Posterior cingulate gyrus (tissue), 11 donors: Measurements from ENCODE around the gene BHLHE40.
"Not testable (repeated sequence)": the region's sequence is repeated elsewhere in the genome, so short reads cannot be mapped to it uniquely, and the experiment has no call there.

Source experiments
- DNase-seq, 10 donors: peaks; one replicate each; pipeline versions ENCODE4 v3.0.0 to v3.0.0-alpha.2; 2020 to 2021; ENCODE audit warnings: mixed read lengths in 3 of 10
- intact Hi-C: fragments of 100-400 bp; cut with DNase I; formaldehyde crosslinking; loops from one replicate; pipeline ENCODE4 v1.15.1; 2023

BHLHE40 gene

DNA sequence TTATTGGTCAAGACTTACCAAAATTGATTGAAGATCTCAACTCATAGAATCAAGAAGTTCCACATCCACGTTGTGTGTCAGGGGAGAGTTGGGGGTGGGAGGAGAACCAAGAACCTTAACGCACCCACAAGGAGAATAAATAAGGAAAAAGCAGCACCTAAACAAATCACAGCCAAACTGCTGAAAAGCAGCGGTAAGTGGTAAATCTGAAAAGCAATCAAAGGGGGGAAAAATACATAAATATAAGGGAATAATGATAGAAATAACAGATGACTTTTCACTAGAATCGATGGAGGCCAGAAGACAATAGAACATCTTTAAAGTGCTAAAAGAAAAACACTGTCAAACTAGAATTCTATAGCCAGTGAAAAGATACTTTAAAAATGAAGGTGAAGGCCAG lies 20.1 kb upstream of the BHLHE40 start:
- DNase-seq = no peak
- intact Hi-C loops = no loop called here

DNA sequence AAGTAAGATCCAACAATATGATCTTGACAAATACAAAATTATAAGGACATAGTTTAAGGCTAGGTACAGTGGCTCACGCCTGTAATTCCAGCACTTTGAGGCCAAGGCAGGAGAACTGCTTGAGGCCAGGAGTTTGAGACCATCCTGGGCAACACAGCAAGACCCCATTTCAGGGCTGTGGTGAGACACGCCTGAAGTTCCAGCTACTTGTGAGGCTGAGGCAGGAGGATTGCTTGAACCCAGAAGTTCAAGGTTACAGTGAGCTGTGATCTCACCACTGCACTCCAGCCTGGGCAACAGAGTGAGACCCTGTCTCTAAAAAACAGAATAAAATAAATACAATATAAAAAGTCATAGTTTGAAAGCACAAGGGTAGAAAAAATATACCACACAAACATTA lies 17.4 kb upstream of the BHLHE40 start:
- DNase-seq, intact Hi-C loops: not testable (repeated sequence)

DNA sequence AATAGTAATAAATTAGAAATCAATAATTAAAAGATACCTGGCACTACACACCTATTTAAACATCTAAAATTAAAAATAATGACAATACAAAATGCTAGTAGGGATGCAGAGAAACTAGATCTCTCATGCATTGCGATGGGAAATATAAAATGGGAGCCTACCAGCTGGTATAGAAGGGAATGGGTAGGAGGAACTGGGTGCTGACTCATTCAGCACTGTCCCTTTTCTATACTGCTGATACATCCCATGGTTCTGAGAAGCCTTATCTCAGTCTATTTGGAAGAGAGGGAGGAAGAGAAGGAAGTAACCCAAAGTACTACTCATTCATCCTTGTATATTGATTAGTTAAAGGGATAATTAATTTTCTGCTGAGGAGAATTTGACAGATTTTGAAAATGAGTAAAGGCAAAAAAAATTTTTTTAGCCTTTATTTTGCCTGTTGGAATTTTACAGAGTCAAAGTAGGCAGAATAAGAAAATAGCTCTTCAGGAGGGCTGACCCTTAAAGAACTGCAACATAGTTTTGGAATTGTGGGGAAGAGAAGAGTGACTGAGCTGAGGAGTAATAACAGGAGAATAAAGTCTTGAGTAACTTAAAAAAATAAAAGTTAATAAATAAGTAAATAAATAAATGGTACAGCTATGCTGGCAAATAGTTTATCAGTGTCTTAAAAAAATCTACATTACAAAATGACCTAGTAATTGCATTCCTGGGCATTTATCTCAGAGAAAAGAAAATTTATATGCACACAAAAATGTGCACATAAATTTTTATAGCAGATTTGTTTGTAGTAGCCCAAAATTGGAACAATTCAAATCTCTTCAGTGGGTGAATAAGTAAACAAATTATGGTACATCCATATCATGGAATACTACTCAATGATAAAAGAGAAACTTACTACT lies 15.3 kb upstream of the BHLHE40 start:
- DNase-seq = no peak
- intact Hi-C loops = no loop called here

DNA sequence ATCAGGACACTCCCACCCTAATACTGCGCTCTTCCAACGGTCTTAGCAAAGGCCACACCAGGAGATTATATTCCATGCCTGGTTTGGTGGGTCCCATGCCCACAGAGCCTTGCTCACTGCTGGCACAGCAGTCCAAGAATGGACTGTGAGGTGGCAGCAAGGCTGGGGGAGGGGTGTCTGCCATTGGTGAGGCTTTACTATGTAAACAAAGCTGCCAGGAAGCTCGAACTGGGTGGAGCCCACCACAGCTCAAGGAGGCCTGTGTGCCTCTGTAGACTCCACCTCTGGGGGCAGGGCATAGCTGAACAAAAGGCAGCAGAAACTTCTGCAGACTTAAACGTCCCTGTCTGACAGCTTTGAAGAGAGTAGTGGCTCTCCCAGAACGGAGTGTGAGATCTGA lies 13.2 kb upstream of the BHLHE40 start:
- DNase-seq, intact Hi-C loops: not testable (repeated sequence)

DNA sequence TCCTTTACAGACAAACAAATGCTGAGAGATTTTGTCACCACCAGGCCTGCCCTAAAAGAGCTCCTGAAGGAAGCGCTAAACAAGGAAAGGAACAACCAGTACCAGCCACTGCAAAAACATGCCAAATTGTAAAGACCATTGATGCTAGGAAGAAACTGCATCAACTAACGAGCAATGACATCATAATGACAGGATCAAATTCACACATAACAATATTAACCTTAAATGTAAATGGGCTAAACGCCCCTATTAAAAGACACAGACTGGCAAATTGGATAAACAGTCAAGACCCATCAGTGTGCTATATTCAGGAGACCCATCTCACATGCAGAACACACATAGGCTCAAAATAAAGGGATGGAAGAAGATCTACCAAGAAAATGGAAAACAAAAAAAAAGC lies 11.6 kb upstream of the BHLHE40 start:
- intact Hi-C loops = not testable (repeated sequence)

DNA sequence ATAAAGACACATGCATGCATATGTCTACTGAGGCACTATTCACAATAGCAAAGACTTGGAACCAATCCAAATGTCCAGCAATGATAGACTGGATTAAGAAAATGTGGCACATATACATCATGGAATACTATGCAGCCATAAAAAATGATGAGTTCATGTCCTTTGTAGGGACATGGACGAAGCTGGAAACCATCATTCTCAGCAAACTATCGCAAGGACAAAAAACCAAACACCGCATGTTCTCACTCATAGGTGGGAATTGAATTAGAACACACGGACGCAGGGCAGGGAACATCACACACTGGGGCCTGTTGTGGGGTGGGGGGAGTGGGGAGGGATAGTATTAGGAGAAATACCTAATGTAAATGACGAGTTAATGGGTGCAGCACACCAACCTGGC lies 7.8 kb upstream of the BHLHE40 start:
- intact Hi-C loops, DNase-seq: not testable (repeated sequence)

More for the DNA sequence above, 11.6 kb upstream of the BHLHE40 start:
- not testable (repeated sequence) for DNase-seq

DNA sequence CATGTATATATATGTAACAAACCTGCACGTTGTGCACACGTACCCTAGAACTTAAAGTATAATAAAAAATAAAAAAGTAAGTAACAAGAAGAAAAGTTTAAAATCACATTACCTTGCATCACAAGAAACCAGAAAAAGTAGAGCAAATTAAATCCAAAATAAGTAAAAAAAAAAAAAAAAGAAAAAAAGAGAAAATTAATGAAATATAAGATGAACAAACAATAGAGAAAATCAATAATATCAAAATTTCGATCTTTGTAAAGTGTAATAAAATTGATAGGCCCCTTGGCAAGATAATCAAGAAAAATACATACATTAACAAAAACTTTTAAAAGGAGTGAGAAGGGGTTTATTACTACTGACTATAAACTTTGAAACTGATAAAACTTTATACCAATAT lies 7.4 kb upstream of the BHLHE40 start:
- intact Hi-C loops = no loop called here

DNA sequence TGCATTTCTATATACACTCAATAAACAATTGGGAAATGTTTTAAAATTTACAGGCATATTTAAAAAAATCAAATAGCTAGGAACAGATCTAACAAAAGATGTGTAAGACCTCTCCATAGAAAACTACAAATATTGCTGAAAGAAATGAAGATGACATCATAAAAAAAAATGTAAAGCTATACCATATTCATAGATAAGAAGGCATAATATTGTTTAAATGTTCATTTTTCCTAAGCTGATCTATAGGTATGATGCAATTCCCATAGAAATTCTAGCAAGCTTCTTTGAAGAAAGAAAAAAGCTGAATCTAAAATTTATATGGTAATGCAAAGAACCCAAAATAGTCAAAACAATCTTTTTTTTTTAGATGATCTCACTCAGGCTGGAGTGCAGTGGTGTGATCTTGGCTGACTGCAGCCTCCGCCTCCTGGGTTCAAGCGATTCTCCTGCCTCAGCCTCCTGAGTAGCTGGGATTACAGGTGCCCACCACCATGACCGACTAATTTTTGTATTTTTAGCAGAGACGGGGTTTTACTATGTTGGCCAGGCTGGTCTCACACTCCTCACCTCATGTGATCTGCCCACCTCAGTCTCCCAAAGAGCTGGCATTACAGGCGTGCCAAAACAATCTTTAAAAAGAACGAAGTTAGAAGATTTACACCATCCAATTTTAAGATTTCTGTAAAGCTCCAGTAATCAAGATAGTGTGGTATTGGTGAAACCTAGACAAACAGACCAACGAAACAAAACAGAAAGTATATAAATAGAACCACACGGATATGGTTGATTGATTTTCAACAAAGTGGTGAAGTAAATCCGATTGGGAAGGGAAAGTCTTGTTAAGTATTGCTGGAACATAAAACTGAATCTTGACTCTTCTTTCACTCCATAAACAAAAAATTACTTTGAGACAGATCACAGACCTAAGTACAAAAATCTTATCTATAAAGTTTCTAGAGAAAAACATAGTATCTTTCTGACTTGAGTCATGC lies 6.3 kb upstream of the BHLHE40 start:
- DNase-seq = no peak
- intact Hi-C loops = no loop called here

More for the DNA sequence above, 7.4 kb upstream of the BHLHE40 start:
- no peak for DNase-seq

DNA sequence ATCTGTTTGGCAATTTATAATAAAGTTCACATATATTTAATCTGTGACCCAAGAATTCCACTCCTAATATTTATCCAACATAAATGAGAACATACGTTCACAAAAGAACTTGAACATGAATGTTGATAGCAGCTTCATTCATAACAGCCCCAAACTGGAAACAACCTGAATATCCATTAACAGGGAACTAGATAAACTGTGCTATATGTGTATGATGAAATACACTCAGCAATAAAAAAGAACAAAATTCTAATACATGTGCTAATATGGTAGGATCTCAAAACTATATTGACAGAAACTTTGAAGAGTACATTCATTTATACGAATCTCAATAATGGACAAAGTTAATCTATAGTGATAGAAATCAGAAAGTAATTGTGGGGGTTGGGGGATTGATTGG lies 5.1 kb upstream of the BHLHE40 start:
- intact Hi-C loops = no loop called here
- no peak for DNase-seq

DNA sequence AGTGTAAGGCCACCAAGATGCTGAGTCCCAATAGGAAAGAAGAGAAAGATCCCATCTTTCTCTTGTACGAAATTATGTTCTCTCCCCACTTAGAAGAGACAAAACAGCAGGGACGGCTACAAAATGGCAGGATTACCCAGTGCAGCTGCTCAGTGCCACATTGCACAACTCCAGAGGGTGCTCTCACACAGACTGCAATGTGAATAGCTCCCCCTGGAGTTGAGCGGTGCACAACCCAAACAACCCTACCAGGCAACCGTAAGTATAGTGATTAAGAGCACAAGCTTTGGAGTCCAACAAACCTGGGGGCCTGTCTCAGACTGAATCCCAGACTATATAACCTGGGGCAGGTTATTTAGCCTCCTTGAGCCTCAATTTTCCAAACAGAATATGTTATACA lies 3.1 kb upstream of the BHLHE40 start:
- intact Hi-C loops = loop anchor here (5.0 kb wide), 1 partner anchor 254 kb away; no protein-coding TSS in a partner anchor
- DNase-seq = peak in 3 of 10 donors; percentile 15 to 88 (median 47)

DNA sequence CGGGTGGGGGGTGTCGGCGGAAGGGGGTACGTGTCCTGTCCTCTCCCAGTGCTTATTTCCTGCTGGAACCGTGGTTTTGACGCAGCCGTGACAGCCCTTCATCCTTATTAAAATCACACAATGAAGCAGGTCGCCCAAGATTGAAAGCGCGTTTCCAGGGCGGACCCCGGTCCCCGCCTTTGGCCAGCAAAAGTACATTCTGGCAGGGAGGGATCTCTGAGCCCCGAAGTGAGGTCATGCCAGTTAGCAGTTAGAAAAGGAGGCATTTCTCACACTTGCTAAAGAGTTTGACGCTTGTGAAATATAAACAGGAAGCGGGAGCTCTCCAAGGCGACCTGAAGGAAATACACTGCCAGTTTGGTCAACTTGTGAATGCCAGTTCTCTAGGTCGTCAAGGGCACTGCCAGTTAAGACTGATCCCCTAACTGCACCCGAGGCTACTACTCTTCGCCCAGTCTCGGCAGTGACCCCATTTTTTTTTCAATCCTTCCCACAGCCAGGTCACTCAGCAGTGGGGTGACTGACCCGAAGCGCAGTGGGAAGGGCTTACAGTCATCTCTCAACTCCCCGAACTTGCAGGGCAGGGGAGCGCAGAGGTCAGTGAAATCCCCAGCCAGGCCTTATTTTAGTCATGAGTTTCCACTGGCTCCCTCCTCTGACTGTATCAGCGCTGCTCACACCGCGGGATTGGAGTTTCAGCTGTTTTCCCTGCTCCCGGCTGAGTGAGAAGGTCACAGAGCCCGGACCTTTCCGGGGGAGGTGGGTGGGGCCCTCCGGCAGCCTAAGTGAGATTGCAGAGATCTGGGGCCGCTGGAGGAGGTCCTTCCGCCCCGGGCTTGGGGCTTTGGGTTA lies 2.0 kb upstream of the BHLHE40 start:
- intact Hi-C loops = loop anchor here (5.0 kb wide), 1 partner anchor 255 kb away; no protein-coding TSS in a partner anchor
- DNase-seq = peak in 6 of 10 donors; percentile 27 to 90 (median 44)

DNA sequence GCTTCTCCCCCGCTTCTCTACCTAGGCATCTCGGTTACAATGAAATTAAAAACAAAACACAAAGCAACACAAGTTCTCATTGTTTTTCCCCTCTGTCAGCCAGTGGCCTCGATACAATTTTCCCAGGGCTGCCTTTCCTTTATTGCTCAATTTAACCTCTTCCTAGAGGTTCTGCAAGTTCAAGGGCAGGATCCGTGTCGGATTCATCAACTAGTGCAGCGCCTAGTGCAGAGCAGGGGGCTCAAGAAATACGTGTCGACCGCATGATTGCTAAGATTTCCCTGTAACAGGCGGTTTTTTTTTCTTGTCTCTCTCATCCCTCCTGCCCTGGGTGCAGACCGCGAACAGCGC lies 1.4 kb upstream of the BHLHE40 start:
- DNase-seq = no peak
- intact Hi-C loops = loop anchor here (2.0 to 5.0 kb wide), 2 partner anchors 49 to 256 kb away; no protein-coding TSS in a partner anchor

DNA sequence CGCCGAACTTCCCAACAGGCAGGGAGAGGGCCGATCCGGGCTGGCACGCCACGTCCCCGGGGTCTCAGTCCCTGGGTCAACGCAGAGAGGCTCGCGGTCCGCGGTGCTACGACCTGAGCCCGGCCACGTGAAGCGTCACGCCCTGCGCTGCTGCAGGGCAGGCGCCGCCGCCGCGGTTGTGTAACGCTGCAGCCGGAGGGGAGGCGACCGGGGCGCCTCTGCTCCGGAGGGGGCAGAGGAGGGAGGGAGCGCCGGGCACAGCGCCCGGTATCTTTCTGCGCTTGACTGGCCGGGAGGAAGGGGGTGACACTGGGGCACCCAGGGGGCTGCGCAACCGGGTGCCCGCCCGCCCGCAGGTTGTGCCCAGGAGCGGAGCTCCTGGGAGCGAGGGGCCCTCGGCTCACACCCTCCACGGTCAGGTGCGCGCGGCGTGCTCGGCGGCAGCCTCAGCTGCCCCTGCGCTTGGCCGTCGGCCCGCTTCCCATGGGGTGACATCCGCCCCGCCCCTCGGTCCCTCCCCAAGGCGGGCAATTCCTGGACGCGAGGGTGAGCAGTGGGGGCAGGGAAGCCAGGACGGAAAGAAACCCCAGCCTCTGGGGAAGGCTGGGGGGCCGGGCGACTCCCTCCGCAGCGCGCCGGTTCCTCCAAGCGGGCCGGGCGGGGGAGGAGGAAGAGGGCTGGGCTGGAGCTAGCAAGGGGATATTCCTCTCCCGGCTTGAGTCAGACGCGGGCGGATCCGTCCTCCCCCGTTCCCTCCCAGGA lies 852 bp upstream of the BHLHE40 start:
- peak; percentile 68 to 98 (median 89) for DNase-seq
- intact Hi-C loops = loop anchor here (2.0 to 5.0 kb wide), 2 partner anchors 48 to 256 kb away; no protein-coding TSS in a partner anchor

DNA sequence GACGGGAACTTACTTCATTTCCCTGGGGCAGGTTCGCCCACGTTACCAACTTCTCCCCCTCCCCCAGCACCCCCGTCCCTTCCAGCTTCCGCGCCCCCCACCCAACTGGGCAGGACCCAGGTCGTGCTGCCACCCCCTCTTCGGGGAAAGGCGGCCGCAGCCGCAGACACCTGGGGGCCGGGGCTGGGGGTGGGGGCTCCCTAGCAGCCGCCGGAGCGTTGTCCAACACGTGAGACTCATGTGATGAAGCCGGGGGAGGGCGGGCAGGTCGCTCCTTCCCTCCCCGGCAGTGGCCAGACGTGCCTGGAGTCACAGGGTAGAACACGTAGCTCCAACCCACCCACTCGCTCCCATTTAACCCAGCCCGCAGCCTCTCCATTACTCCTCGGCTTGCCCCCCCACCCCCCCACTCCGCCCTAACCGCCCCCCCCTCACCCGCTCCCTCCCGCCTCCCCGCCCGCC lies 240 bp upstream of the BHLHE40 start:
- intact Hi-C loops = loop anchor here (2.0 to 5.0 kb wide), 2 partner anchors 48 to 257 kb away; no protein-coding TSS in a partner anchor

DNA sequence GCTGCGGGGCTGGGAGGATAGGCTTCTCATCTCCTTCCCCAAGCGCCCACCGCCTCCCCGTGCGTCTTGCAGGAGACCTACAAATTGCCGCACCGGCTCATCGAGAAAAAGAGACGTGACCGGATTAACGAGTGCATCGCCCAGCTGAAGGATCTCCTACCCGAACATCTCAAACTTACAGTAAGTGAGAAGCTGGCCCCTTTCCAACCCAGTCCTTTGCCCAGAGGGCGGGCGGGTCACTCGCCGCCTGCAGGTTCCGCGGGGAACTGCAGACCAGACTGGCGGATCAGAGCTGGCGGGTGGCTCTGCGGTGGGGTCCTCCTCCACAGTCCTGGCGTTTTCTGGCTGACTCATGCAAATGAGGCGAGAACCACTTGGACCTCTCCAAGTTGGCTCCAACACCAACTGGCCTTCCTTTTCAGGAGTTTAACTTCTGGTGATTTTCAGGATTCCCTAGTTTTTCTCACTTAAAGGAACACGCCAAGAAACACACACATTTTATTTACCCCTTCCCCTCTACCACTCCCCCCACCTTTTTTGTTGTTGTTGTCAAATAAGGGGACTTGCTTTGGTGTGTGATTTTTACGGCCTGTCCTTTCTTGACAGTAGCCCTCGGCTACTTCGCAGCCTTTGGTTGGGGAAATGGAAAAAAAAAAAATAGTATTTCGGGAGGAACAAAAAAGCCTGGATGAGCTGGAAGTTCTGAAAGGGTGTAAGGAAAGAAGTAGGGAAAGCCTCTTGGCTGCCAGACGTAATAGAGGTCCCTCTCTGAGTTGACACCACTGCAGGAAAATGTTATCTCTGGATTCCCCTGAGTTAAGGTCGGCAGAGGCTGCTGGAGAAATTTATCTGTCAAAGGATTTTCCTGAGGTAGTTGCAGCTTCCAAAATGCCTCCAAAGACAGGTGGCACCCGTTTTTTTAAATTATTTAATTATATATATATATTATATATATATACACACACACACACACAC lies 1.3 kb downstream of the BHLHE40 start:
- intact Hi-C loops = no loop called here
- peak; percentile 45 to 95 (median 76) for DNase-seq

More for the DNA sequence above, 240 bp upstream of the BHLHE40 start:
- DNase-seq = peak; percentile 66 to 97 (median 84)

DNA sequence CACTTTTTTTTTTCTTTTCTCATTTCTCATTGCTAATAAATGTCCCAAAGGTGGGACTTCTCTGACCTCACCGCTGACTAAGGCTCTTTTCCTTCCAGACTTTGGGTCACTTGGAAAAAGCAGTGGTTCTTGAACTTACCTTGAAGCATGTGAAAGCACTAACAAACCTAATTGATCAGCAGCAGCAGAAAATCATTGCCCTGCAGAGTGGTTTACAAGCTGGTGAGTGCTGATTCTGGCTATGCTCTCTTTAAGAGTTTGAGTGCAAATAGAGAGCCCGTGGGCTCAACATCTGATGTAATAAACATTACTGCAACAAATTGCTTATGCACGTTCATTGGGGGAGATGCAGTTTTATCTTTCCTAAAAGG lies 2.0 kb downstream of the BHLHE40 start:
- intact Hi-C loops = no loop called here
- DNase-seq = no peak

DNA sequence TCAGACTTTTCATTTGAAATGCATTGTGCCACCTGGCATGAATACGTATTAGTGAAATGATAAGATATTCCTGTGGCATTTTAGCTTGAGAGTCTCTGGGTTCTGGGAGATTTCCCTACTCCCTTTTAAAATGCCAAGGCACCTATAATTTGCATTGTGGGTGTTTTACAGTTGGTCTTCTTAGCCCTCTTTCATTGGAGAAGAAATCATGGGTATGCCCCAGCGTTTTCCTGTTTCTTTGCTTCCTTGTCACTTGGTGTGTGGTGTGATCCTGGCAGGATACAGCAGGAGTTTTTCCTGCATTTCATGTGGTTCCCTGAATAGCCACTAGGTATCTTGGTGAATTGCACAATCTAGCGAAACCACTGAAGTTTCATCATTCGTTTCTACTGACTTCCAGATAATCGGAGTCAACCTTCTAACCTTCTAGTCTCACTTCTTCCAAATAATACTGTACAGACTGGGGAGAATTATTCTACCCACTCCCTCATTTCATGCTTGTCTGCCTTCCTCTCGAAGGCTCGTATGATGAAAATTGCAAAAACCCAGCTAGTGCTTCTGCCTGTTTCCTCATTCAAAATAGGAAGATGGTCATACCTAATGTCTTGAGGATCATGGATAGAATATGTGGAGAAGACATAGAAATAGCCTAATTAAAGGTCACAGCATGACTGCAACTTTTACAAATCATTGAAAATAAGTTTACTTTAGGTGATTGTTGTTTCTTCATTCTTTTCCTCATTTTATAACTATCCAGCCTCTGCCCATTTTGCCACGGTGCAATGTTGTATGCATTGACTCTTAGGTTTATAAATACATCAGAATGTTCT lies 2.6 kb downstream of the BHLHE40 start:
- intact Hi-C loops = no loop called here
- no peak for DNase-seq
